GM21528 (cell line): ENCODE results near the gene GTF3C2.

Source experiments
- ATAC-seq: cut with Tn5 transposase; IDR thresholded peaks from one replicate; pipeline ENCODE4 v1.9.1; 2021; ENCODE audit warnings: mild to moderate bottlenecking, moderate library complexity; ENCODE audit not compliant: unreplicated experiment, low FRiP score

Gene GTF3C2

GRCh38 chr2:27356382-27357181, at the start of gene GTF3C2:
GTF3C2 (minus strand) TSS chr2:27356764; CDS start chr2:27343554, 13,210 bp downstream.
- ATAC-seq: peak; percentile 76

GRCh38 chr2:27400348-27401135, 44.0 kb upstream of the GTF3C2 start:
- no peak for ATAC-seq

DNA sequence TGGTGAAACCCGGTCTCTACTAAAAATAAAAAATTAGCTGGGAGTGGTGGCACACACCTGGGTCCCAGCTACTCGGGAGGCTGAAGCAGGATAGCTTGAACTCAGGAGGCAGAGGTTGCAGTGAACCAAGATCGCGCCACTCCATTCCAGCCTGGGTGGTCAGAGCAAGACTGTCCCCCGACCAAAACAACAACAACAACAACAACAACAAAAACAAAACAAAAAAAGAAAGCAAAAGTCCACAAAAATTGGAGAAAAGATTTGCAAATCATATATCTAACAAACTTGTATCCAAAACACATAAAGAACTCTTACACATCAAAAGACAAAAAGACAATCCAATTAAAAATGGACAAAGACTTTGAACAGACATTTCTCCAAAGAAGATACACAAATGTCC, 42.4 kb upstream of the GTF3C2 start:
- ATAC-seq: no peak

- ATAC-seq: no peak
These were observed 36.7 kb upstream of the GTF3C2 start for GRCh38 chr2:27393225-27393624.

- ATAC-seq: no peak
These were observed 34.5 kb upstream of the GTF3C2 start for GRCh38 chr2:27390822-27391679.

DNA sequence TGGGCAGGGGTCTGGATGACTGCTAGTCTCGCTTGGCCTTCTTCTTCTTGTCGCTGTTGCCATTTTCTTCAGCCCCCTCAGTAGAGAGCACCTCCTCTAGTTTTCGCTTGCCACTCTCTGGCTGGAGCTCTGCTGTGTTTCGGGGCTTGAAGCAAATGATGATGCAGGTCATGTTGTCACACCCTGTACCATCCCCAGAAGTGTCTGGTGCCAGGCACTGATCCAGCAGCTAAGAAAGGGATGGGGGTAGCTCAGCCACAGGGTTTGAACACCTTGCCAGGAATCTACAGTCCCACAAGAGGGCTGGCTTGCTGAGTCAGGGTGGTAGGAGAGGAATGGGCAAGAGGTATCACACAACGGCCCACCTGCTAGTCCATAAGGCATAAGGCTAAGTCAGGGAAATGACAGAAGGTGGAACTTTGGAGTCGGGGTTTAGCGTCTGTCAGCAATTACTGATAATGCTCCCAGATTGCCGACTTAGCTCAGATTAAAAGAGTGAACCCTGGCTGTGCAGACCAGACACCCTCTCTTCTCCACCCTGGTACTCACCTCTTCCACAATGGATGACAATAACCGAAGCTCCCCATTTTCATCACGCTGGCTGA, 25.1 kb upstream of the GTF3C2 start:
- ATAC-seq: no peak

GRCh38 chr2:27380626-27381545, 24.3 kb upstream of the GTF3C2 start, which contains the start of gene ZNF513:
ZNF513 (minus strand) TSS chr2:27380734; CDS start chr2:27380526, 208 bp downstream.
- ATAC-seq: peak; percentile 80

DNA sequence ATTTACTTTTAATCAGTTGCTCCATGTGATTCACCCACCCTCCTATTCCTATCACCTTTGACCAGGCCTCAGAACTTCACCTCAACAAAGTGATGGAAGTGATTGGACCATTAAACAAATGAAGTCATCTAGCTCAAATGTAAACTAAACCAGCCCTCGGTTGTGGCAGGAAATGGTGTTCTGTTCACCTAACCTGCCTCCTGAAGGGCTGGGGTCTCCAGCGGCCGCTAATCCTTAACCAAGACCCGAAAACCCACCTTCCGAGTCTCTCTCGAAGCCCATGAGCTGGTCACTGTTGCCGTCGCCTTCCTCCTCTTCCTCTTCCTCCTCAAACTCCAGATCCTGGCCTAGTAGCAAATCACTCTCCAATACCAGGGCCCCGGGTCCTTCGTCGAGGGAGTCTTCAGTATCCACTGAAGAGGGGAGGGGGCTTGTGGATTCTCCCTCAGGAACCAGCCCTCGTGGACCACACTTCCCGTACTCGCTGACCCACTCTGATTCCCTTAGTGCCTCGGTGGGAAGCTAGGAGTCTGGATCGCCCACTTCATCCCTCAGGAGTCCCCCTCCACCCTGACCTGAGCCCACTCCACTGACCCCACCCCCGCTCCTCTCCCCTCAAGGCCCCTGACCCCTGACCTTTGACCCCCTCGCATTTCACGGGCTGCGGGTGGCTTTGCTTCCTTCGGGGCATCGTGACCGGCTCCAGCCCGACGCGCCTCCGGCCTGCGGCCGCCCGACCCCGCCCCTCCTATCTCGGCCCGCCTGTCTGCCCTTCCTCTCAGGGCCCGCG, 23.5 kb upstream of the GTF3C2 start:
- ATAC-seq: no peak

DNA sequence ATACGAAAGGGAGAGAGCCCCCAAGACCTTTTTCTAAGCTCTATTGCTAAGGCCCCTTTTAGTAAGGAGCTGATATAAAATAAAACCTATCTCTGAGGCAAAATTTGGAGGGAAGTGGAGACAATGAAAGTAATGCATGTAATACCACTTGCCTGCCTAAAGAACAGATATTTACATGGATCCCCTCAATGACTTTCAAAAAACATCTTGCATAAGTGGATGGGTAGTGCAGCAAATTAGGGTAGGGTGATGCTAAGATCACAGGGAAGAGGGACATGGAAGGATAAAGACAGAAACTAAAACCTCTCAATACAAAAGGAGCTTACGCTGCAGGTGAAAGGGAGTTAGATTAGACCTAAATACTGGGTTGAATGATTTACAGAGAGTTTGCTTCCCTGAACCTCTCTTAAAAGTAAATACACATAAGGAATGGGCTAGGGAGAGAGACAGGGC, 22.8 kb upstream of the GTF3C2 start:
- no peak for ATAC-seq

GRCh38 chr2:27378809-27379290, 22.3 kb upstream of the GTF3C2 start:
- no peak for ATAC-seq

DNA sequence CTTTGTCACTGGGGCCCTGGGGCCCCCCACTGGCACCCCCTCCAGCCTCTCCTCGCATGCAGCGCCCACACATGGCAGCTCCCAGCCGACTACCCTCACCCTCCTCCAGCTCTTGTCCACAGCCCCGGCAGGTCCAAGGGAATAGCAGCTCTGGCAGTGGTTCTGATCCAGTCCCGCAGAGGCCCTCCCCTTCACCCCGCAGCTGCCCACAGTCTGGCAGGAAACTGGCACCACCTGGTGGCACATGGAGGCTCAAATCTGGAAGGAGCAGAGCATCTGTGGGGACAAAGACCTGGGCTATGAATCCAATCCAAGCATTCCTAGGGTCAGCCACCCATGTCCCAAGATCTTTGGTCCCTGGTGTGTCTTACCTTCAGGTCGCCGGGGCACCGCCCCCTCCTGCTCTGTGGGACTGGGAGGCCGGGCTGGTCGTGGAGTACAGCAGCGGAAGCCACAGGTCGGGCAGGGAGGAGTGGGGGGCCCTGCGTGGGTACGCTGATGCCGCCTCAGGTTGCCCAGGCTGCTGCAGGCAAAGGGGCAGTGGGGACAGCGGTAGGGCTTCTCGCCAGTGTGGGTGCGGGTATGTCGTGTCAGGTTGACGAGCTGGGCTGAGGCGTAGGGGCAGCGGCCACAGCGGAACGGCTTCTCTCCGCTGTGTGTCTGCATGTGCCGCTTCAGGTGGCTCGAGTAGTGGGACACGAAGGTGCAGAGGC, 21.7 kb upstream of the GTF3C2 start:
- no peak for ATAC-seq

- no peak for ATAC-seq
These were observed 21.1 kb upstream of the GTF3C2 start for GRCh38 chr2:27377618-27378095.

- ATAC-seq: no peak
These were observed 20.5 kb upstream of the GTF3C2 start for GRCh38 chr2:27376866-27377617.

GRCh38 chr2:27376151-27376865, 19.7 kb upstream of the GTF3C2 start:
- no peak for ATAC-seq

DNA sequence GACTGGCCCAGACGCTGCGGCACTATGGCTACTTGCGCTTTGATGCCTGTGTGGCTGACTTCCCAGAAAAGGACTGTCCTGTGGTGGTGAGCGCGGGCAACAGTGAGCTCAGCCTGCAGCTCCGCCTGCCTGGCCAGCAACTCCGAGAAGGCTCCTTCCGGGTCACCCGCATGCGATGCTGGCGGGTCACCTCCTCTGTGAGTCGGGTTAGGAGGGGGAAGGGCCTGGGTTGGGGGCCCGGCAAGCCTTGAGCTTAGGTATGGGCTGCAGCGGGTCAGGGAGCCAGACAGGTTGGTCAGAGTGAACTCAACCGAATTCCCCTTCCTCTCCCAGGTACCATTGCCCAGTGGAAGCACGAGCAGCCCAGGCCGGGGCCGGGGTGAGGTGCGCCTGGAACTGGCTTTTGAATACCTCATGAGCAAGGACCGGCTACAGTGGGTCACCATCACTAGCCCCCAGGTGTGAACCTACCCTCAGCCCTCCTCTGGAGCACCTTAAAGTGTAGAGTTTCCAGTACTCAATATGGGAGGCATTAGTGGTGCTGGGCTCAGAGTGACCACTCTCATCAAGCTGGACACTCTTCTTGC, 19.0 kb upstream of the GTF3C2 start:
- no peak for ATAC-seq

GRCh38 chr2:27373567-27373966, 17.0 kb upstream of the GTF3C2 start:
- no peak for ATAC-seq
